ENCODE measurements around the gene SRPK1.
"Not testable (repeated sequence)": the region's sequence is repeated elsewhere in the genome, so short reads cannot be mapped to it uniquely, and the experiment has no call there.

SRPK1 gene

GRCh38 chr6:35920793-35921732 lies at the start of gene SRPK1:
SRPK1 (minus strand) TSS chr6:35921098; CDS start chr6:35921056, 42 bp downstream.
- peak; percentile 89 for DNase-seq

DNA sequence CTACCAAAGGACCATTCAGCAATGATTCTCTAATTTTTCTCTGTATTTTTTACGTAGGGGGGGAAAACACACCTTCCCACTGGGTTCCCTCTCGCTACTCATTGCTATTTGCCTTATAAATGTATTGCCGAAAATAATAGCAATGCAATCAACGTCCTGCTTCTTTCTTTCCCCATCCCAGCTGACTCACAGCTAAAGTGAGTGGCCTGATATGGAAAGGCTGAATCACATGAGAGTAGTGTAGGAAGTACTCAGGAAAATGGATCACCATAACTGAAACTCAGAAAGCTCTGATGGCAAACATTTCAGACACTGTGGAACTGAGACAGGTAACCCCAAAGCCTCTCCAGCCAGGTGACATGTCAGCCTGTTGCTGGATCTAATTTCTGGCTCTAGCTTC lies 49.3 kb upstream of the SRPK1 start:
- no peak for DNase-seq

DNA sequence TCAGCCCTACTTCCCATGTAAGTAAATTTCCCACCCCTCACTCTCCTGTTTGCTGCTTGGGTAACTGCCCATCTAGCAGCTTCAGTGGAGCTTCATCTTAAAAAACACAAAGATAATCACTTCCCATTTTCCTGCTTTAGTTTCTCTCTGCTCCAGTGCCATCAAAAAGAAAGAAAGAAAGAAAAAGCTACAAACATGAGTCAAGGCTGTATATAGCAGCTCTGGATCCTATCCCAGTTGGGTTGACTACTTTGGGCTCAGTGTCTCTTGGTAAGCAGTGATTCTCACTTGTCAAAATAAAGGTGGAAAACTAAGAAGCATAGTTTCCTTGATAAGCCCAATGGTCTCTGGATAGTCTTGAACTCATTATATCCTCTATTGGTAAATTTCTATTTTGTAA lies 48.7 kb upstream of the SRPK1 start:
- DNase-seq: no peak

DNA sequence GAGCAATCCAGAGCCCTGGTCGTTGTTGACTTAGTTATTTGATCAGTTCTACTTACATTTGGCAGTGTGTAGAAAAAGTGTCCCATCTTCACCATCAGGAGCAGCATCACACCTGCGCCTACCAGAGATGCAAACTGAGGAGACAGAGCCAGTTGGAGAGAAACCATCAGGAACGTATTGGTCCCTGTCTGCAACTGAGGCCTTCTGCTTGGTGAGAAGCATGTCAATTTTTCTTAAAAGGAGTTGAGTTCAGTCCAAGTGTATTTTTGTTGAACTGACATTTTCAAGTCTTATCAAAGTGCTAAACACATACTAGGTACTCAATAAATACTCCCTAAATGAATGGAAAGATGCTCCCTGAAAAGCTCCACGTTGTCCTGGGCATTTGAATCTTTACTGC lies 47.9 kb upstream of the SRPK1 start:
- DNase-seq: no peak

DNA sequence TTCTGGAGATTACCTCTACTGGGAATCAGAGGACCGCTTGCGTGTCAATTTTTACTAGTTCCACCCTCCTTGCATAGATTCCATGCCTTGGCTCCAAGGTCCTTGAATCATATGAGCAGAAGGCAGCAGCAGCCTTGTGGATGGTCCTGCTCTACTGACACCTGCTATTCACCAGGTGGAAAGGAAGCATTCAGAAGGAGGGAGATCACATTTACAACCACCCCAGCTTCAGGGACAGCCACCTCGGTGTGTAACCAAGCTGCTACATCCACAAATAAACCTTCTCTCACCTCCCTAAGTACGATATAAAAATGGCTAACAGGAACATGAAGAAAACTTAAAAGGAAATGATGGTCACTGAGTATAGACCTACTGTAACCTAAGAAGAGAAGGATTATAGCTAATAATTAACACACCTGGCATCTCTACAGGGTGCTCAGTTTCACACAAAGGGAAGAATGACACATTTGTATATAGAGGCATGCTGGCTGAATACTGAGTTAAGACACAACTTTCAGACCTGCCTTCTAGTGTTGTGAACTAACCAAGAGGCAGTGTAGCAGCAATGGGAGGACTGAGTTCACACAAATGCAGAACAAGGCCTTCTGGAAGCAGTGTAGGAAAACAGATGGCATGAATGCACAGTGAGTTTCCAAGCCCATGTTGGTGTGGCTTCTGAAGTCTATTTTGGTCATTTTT lies 46.3 kb upstream of the SRPK1 start:
- no peak for DNase-seq

- DNase-seq: no peak
These were observed 42.1 kb upstream of the SRPK1 start for GRCh38 chr6:35962779-35963560.

DNA sequence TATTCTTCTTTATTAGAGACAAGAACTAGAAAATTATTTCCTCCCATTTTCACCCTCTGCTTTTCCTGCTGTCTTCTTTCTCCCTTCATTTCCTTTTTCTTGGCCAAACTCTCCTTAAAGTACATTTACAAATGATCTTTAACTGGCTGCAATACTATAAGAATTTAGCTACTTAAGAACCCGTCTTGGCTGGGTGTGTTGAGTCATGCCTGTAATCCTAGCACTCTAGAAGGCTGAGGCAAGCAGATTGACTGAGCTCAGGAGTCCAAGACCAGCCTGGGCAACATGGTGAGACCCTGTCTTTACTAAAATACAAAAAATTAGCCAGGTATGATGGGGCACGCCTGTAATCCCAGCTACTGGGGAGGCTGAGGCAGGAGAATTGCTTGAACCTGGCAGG lies 39.3 kb upstream of the SRPK1 start:
- DNase-seq: no peak

- DNase-seq: no peak
These were observed 35.1 kb upstream of the SRPK1 start for GRCh38 chr6:35955970-35956369.

GRCh38 chr6:35955521-35955920 lies 34.6 kb upstream of the SRPK1 start:
- no peak for DNase-seq

GRCh38 chr6:35955071-35955470 lies 34.2 kb upstream of the SRPK1 start:
- DNase-seq: no peak

- no peak for DNase-seq
These were observed 33.4 kb upstream of the SRPK1 start for GRCh38 chr6:35954333-35954732.

- peak; percentile 4 for DNase-seq
These were observed 27.8 kb upstream of the SRPK1 start for GRCh38 chr6:35948725-35949124.

DNA sequence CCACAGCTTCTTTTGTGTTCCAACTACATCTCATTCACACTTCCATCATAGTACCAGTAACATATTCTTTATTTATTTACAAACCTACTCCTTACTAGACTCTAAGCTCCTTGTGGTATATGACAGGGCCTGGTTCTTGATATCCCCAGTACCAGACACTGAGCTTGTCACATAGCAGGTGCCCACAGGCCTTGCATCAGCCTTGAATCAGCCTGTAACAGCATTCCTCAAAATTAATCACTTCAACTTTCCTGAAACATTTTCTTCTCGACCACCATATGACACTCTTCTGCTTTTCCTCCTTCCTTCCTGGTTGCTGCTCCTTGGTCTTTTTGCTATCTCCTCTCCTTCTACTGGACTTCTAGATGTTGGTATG lies 24.7 kb upstream of the SRPK1 start:
- DNase-seq: no peak

- no peak for DNase-seq
These were observed 22.5 kb upstream of the SRPK1 start for GRCh38 chr6:35943390-35943789.

DNA sequence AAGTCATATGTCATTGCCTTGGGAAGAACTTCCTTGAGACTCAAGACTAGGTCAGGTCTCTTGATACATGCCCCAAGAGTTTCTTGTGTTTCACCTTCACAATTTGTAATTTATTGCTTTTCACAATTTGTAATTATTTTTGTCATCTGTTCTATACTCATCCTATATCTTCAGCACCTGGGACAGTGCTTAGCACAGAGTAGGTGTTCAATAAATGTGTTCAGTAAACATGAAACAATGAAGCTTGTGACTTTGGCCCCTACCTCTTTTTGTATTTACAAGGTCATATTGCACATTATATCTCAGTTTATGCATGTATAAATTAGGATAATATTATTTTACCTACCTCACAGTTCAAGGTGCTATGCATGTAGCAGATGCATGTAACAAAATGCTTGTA lies 21.5 kb upstream of the SRPK1 start:
- DNase-seq: no peak

GRCh38 chr6:35941170-35941569 lies 20.3 kb upstream of the SRPK1 start:
- not testable (repeated sequence) for DNase-seq

DNA sequence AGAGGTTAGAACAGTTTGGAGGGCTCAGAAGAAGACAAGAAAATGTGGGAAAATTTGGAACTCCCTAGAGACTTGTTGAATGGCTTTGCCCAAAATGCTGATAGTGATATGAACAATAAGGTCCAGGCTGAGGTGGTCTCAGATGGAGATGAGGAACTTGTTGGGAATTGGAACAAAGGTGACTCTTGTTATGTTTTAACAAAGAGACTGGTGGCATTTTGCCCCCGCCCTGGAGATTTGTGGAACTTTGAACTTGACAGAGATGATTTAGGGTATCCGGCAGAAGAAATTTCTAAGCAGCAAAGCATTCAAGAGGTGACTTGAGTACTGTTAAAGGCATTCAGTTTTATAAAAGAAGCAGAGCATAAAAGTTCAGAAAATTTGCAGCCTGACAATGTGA lies 19.1 kb upstream of the SRPK1 start:
- not testable (repeated sequence) for DNase-seq

DNA sequence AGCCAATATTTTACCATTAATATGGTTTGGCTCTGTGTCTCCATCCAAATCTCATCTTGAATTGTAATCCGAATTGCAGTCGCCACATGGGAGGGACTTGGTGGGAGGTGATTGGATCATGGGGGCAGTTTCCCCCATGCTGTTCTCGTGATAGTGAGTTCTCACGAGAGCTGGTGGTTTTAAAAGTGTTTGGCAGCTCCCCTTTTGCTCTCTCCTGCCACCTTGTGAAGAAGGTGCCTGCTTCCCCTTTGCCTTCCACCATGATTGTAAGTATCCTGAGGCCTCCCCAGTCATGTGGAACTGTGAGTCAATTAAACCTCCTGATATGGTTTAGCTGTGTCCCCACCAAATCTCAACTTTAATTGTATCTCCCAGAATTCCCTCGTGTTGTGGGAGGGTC lies 18.4 kb upstream of the SRPK1 start:
- DNase-seq: not testable (repeated sequence)

- no peak for DNase-seq
These were observed 15.9 kb upstream of the SRPK1 start for GRCh38 chr6:35936681-35937359.

GRCh38 chr6:35935469-35935868 lies 14.6 kb upstream of the SRPK1 start:
- no peak for DNase-seq

GRCh38 chr6:35933844-35934243 lies 12.9 kb upstream of the SRPK1 start:
- DNase-seq: no peak

- DNase-seq: not testable (repeated sequence)
These were observed 11.0 kb upstream of the SRPK1 start for GRCh38 chr6:35931873-35932272.

GRCh38 chr6:35931120-35931561 lies 10.2 kb upstream of the SRPK1 start:
- DNase-seq: no peak
